Activated CD4-positive, alpha-beta memory T cell treated with anti-CD3 and anti-CD28 coated beads, Interleukin-2, amount 10 ng/mL, durations not matched to agents 7 days and 5 days (primary cell): Measurements from ENCODE around the gene TRAPPC4. TPM values are rescaled to one million over a fixed set of nuclear protein-coding genes. Genes with fewer than 3 reads are reported as not detected.
"Not testable (repeated sequence)": the region's sequence is repeated elsewhere in the genome, so short reads cannot be mapped to it uniquely, and the experiment has no call there.

Source experiments
- CTCF ChIA-PET: fragments of 350-600 bp; sonication (Branson Sonifier 250); formaldehyde crosslinking; loops from one replicate; lab custom pipeline; 2021; ENCODE audit warnings: antibody characterized with exemption, inconsistent platforms; lab: Charles Lee
- POLR2A ChIA-PET: fragments of 350-600 bp; sonication (Branson Sonifier 250); formaldehyde crosslinking; loops from one replicate; lab custom pipeline; 2021; ENCODE audit warnings: antibody characterized with exemption; lab: Charles Lee
- DNase-seq: peaks from one replicate; pipeline ENCODE4 v3.0.0-alpha.2; 2020
- H3K27ac Mint-ChIP-seq: one replicate; pipeline ENCODE4 v1.8.0; 2021; ENCODE audit warnings: mild to moderate bottlenecking, mixed read lengths
- H3K27me3 Mint-ChIP-seq: one replicate; pipeline ENCODE4 v1.8.0; 2021; ENCODE audit warnings: mixed read lengths
- H3K36me3 Mint-ChIP-seq: one replicate; pipeline ENCODE4 v1.8.0; 2021; ENCODE audit warnings: low read depth, mixed read lengths
- H3K4me1 Mint-ChIP-seq: one replicate; pipeline ENCODE4 v1.8.0; 2021; ENCODE audit warnings: mixed read lengths
- H3K4me3 Mint-ChIP-seq: one replicate; pipeline ENCODE4 v1.8.0; 2021; ENCODE audit warnings: mild to moderate bottlenecking, mixed read lengths
- H3K9me3 Mint-ChIP-seq: one replicate; pipeline ENCODE4 v1.8.0; 2021; ENCODE audit warnings: mixed read lengths
- total RNA-seq, 2 experiments: library from RNA; stranded (reverse); gene quantifications; one replicate each; pipeline ENCODE4 v1.2.3, GENCODE V29; 2021

The TRAPPC4 gene
- total RNA-seq, 2 experiments from 2014 or later, result 67.0 to 71.1 TPM

DNA sequence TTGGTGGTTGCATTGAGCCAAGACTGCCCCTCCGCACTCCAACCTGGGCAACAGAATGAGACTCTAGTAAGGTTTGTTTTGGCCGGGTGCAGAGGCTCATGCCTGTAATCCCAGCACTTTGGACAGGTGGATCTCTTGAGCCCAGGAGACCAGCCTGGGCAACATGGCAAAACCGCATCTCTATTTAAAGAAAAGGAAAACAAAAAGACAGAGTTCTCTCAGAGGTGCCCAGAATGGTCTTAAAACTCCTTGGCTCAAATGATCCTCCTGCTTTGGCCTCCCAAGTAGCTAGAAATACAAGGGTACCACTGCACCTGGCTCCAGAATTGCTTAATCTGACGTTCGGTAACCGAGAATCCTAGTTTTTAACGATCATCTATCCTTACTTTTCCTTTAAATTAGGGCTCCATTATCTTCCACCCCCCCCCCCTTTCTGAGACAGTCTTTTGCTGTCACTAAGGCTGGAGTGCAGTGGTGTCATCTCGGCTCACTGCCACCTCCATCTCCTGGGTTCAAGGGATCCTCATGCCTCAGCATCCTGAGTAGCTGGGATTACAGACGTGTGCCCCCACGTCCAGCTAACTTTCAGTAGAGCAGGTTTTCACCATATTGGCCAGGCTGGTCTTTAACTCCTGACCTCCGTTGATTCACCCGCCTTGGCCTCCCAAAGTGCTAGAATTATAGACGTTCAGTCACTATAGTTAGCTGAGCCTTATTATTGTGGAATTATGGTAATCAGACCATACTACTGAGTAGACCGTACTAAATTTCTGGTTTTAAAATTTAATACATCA is 2.2 kb upstream of the TRAPPC4 start:
- POLR2A ChIA-PET, result interaction anchor here (0.9 to 12.8 kb wide), 6 partner anchors 13 to 225 kb away, joined by 3 to 150 read pairs (median 4); partner anchors contain the start of genes CENATAC and SLC37A4
- H3K27me3 Mint-ChIP-seq, result no peaks in the 10 kb centered on the region
- peaks cover 52% of the 10 kb centered on the region for H3K4me1 Mint-ChIP-seq
- peaks cover 77% of the 10 kb centered on the region for H3K36me3 Mint-ChIP-seq
- H3K9me3 Mint-ChIP-seq, result no peaks in the 10 kb centered on the region
- H3K27ac Mint-ChIP-seq, result no peak overlapping the region
- CTCF ChIA-PET, result interaction anchor here (0.9 kb wide), 1 partner anchor 15 kb away, joined by 4 read pairs; no protein-coding TSS in a partner anchor
- H3K4me3 Mint-ChIP-seq, result peak overlapping the region; percentile 90
- DNase-seq, result no peak

GRCh38 chr11:119017377-119017776 is 1.2 kb upstream of the TRAPPC4 start:
- DNase-seq, H3K9me3 Mint-ChIP-seq, H3K27me3 Mint-ChIP-seq: not testable (repeated sequence)
- Mint-ChIP-seq H3K36me3 (peaks cover 79% of the 10 kb centered on the region), H3K4me3 (peak overlapping the region; percentile 90), H3K4me1 (peaks cover 57% of the 10 kb centered on the region), H3K27ac (peak overlapping the region; percentile 100)
- POLR2A ChIA-PET, result interaction anchor here (1.0 to 12.8 kb wide), 7 partner anchors 12 to 226 kb away, joined by 3 to 150 read pairs (median 26); partner anchors contain the start of genes CENATAC, SLC37A4 and VPS11
- CTCF ChIA-PET, result interaction anchor here (0.9 to 3.2 kb wide), 2 partner anchors 14 to 38 kb away, joined by 4 to 21 read pairs; partner anchors contain the start of gene HYOU1

DNA sequence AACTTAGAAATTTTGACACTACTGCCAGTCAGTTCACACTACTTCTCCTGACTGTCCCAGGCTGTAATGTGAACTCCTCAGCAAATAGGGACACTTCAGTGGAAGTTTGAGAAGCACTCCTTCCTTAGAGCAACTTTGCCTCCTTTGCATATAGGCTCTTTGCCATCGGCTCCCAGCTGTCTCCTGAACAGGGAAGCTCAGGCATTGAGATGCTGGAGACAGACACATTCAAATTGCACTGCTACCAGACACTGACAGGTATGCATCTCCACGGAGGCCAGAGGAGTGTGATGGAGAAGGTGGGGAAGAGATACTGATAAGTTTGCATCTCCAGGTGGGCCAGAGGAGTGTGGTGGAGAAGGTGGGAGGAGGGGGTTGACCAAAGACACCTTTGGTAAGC is 1.4 kb downstream of the TRAPPC4 start:
- Mint-ChIP-seq H3K27me3 (no peaks in the 10 kb centered on the region), H3K36me3 (peaks cover 79% of the 10 kb centered on the region), H3K4me1 (peaks cover 64% of the 10 kb centered on the region), H3K9me3 (no peaks in the 10 kb centered on the region), H3K4me3 (peak overlapping the region; percentile 90), H3K27ac (peak overlapping the region; percentile 100)
- POLR2A ChIA-PET, result interaction anchor here (1.6 to 12.8 kb wide), 10 partner anchors 9 to 87 kb away, joined by 4 to 150 read pairs (median 24); partner anchors contain the start of genes C2CD2L, CENATAC, DPAGT1 and HYOU1
- no peak for DNase-seq
- CTCF ChIA-PET, result interaction anchor here (1.3 to 3.2 kb wide), 6 partner anchors 11 to 318 kb away, joined by 3 to 29 read pairs (median 6); partner anchors contain the start of genes CENATAC, HYOU1 and SLC37A4

DNA sequence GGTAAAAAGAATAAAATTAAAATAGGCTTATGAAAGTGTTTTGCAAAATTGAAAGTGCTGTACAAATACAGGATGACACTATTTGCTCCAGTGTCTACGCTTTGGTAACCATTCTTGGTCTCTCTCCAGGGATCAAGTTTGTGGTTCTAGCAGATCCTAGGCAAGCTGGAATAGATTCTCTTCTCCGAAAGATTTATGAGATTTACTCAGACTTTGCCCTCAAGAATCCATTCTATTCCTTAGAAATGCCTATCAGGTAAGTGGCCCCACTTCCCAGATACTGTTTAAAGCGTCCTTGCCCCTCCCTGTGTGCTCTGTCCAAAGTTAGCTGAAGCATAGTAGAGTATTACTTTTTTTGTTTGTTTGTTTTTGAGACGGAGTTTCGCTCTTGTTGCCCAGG is 3.1 kb downstream of the TRAPPC4 start:
- no peaks in the 10 kb centered on the region for H3K27me3 Mint-ChIP-seq
- ChIA-PET POLR2A (interaction anchor here (1.7 kb wide), 1 partner anchor 9 kb away, joined by 7 read pairs; the partner anchor contains the start of gene SLC37A4), CTCF (interaction anchor here (0.5 to 3.1 kb wide), 2 partner anchors 9 to 170 kb away, joined by 3 to 12 read pairs; partner anchors contain the start of gene SLC37A4)
- H3K4me3 Mint-ChIP-seq, result no peak overlapping the region
- H3K27ac Mint-ChIP-seq, result peak overlapping the region; percentile 53
- H3K36me3 Mint-ChIP-seq, result peaks cover 72% of the 10 kb centered on the region
- H3K9me3 Mint-ChIP-seq, result no peaks in the 10 kb centered on the region
- no peak for DNase-seq
- H3K4me1 Mint-ChIP-seq, result peaks cover 56% of the 10 kb centered on the region

GRCh38 chr11:119023741-119024140 is 5.2 kb downstream of the TRAPPC4 start:
- POLR2A ChIA-PET, result interaction anchor here (0.8 to 1.4 kb wide), 3 partner anchors 10 to 234 kb away, joined by 3 to 4 read pairs (median 4); partner anchors contain the start of gene HYOU1
- Mint-ChIP-seq H3K9me3 (no peaks in the 10 kb centered on the region), H3K4me1 (peaks cover 61% of the 10 kb centered on the region), H3K27ac (peak overlapping the region; percentile 47), H3K4me3 (no peak overlapping the region), H3K36me3 (peaks cover 62% of the 10 kb centered on the region), H3K27me3 (no peaks in the 10 kb centered on the region)
- CTCF ChIA-PET, result interaction anchor here (0.8 kb wide), 1 partner anchor 34 kb away, joined by 3 read pairs; no protein-coding TSS in a partner anchor
- no peak for DNase-seq

DNA sequence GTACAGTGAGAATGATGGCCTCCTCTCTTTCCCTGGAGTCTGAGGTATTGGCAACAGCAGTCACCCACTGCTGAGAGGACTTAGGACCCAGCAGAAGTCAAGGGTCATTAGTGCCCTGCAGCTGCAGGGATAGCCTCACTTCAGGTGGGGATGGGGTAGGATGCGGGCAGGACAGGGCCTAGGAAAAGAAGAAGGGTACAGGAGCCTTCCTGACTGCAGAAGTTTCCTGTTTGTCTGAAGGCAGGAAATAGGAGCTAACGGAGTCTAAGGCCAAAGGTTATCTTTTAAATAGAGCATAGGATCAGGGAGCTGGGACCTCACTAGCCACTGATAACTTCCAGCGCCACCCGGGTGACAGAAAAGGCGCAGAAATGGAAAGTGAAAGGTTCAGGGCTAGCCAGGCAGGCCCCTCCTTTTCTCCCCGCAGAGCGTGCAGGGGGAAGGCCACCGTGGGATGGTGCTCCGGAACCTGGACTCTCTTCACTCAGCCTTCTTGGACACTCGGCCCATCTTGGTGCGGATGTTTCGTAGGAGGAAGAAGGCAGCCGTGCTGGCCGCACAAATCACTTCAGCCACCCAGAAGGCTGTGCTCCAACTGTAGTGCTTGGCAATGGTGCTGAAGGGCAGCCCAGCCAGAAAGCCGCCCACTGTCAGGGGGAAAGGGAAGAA is 6.0 kb downstream of the TRAPPC4 start:
- Mint-ChIP-seq H3K4me3 (no peak overlapping the region), H3K27ac (peak overlapping the region; percentile 47), H3K36me3 (peaks cover 62% of the 10 kb centered on the region), H3K9me3 (no peaks in the 10 kb centered on the region), H3K27me3 (no peaks in the 10 kb centered on the region), H3K4me1 (peaks cover 68% of the 10 kb centered on the region)
- ChIA-PET CTCF (interaction anchor here (0.7 to 0.8 kb wide), 2 partner anchors 13 to 35 kb away, joined by 3 read pairs; no protein-coding TSS in a partner anchor), POLR2A (interaction anchor here (0.8 to 1.6 kb wide), 3 partner anchors 11 to 235 kb away, joined by 3 to 9 read pairs (median 4); partner anchors contain the start of gene CENATAC)
- DNase-seq, result no peak

DNA sequence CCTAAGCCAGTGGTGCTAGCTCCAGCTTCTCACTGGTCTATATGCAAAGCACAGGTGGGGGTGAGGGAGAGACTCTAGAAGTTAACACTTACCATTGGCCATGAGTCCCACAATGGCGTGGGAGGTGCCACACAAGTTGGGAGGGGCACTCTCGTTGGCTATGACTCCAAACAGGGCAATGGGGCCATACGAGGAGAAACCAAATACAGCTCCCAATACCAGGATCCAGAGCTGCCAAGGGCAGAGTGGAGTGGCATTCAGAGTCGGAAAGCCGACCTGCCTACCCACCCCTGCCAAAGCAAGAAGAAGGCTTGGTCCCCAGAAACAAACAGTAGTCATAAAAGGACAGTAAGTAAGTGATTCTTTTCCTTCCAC is 6.5 kb downstream of the TRAPPC4 start:
- no peak for DNase-seq
- Mint-ChIP-seq H3K4me3 (no peak overlapping the region), H3K27ac (no peak overlapping the region), H3K27me3 (no peaks in the 10 kb centered on the region), H3K4me1 (peaks cover 67% of the 10 kb centered on the region), H3K36me3 (peaks cover 58% of the 10 kb centered on the region), H3K9me3 (no peaks in the 10 kb centered on the region)
- ChIA-PET CTCF (interaction anchor here (0.7 kb wide), 1 partner anchor 13 kb away, joined by 3 read pairs; no protein-coding TSS in a partner anchor), POLR2A (interaction anchor here (1.6 kb wide), 1 partner anchor 28 kb away, joined by 9 read pairs; the partner anchor contains the start of gene CENATAC)

DNA sequence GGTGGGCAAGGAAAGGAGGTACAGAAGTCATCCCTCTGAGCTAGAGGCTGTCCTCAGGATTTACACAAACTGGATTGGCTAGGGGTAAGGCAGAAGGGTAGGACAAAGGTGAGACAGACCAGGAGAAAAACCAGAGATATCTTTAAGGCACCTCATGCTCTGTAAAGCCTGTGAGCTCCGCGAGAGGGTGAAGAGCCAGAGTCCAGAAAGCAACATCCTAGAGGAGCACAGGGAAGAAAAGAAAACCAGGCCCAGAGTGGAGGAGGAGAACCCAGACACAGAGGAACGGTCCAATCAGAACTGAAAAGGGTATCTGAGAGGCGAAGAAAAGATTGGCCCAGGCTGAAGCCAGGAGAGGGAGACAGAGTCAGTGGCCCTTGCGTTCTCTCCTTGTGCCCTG is 7.0 kb downstream of the TRAPPC4 start:
- no peak overlapping the region for H3K27ac Mint-ChIP-seq
- H3K36me3 Mint-ChIP-seq, result peaks cover 54% of the 10 kb centered on the region
- H3K9me3 Mint-ChIP-seq, result no peaks in the 10 kb centered on the region
- peaks cover 62% of the 10 kb centered on the region for H3K4me1 Mint-ChIP-seq
- DNase-seq, result no peak
- ChIA-PET POLR2A (interaction anchor here (1.6 kb wide), 1 partner anchor 28 kb away, joined by 9 read pairs; the partner anchor contains the start of gene CENATAC), CTCF (no interaction called here)
- no peak overlapping the region for H3K4me3 Mint-ChIP-seq
- no peaks in the 10 kb centered on the region for H3K27me3 Mint-ChIP-seq

DNA sequence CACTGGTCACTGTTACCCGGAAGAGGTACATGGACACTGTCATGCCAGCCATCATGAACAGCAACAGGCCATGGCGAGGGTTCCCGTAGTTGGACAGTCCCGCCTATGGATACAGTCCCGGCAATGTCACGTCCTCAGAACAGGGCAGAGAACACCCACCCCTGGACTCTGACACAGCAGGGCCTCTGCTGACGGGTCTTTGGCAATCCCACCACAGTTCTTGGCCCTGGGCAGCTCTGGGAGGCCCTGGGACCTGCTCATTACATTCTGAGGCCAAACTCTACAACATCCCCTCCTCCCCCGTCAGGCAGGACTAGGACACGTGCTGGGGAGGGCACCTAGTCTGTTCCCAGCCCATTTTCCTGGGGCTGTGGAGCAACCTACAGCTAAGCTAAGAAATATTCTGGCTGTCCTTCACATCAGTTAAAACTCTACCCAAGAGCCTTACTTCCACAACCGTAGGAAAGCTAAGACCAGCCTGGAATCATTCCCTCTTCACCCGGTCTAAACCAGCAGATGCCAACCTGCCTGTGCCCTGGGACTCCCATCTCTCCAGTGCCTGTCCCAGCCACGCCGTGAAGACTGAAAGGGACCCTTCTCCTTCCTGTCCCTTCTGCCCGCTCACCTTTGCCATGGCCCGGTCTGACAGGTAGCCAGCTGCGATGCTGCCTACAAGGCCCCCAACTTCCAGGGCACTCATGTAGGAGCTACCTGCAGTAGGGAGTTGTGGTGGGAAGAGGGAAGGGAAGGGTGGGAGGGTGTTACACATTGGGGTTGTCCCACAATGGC is 7.6 kb downstream of the TRAPPC4 start:
- no peak overlapping the region for H3K4me3 Mint-ChIP-seq
- DNase-seq, result no peak
- ChIA-PET POLR2A (interaction anchor here (1.6 to 5.9 kb wide), 2 partner anchors 8 to 29 kb away, joined by 9 to 115 read pairs; partner anchors contain the start of genes CENATAC, RPS25 and TRAPPC4), CTCF (no interaction called here)
- no peaks in the 10 kb centered on the region for H3K9me3 Mint-ChIP-seq
- peaks cover 59% of the 10 kb centered on the region for H3K4me1 Mint-ChIP-seq
- no peak overlapping the region for H3K27ac Mint-ChIP-seq
- peaks cover 53% of the 10 kb centered on the region for H3K36me3 Mint-ChIP-seq
- no peaks in the 10 kb centered on the region for H3K27me3 Mint-ChIP-seq

- Mint-ChIP-seq H3K4me1 (peaks cover 54% of the 10 kb centered on the region), H3K27ac (no peak overlapping the region), H3K27me3 (no peaks in the 10 kb centered on the region), H3K9me3 (no peaks in the 10 kb centered on the region), H3K4me3 (no peak overlapping the region), H3K36me3 (peaks cover 47% of the 10 kb centered on the region)
- POLR2A ChIA-PET, result interaction anchor here (0.5 to 5.9 kb wide), 2 partner anchors 9 to 183 kb away, joined by 3 to 115 read pairs; partner anchors contain the start of genes RPS25 and TRAPPC4
- CTCF ChIA-PET, result no interaction called here
- no peak for DNase-seq
Observed at GRCh38 chr11:119026970-119027369, 8.4 kb downstream of the TRAPPC4 start.

DNA sequence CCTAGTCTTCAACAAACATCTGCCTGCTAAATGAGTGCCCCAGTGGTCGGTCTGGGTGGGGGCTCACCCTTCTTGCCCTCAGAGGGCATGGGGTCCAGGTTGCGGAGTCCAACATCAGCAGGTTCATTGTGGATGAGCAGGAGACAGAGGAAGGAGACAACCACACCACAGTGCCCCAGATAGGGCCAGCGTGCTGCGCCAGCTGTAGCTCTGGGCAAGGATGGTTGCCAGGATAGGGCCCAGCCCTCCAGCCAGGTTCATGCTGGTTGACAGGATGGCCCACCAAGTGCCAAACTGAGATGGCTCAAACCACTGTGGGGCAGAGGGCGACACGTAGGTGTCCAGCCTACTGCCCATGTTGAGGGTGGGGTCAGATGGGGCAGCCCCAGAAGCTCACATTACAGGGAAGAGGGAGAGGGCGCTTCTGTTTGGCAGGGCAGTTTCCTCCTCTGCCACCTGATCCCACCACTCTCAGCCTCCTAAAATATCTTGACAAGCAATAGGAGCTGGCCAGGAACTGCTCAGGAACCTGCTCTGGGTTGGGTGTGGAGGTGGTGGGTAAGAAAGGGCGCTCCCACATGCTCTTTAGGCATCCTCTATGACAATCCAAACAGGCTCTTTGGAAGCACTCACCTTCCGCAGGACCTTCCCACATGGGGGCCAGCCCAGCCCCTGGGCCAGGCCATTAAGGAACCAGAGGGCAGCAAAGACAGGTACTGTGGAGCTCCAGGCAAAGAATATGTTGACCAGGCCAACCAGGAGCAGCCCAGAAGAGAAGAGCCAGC is 9.2 kb downstream of the TRAPPC4 start:
- peaks cover 50% of the 10 kb centered on the region for H3K4me1 Mint-ChIP-seq
- no peak overlapping the region for H3K27ac Mint-ChIP-seq
- peak overlapping the region; percentile 5 for H3K4me3 Mint-ChIP-seq
- POLR2A ChIA-PET, result interaction anchor here (4.2 to 5.9 kb wide), 2 partner anchors 10 to 40 kb away, joined by 18 to 115 read pairs; partner anchors contain the start of genes RPS25, TRAPPC4 and VPS11
- CTCF ChIA-PET, result no interaction called here
- H3K36me3 Mint-ChIP-seq, result peaks cover 42% of the 10 kb centered on the region
- no peak for DNase-seq
- no peaks in the 10 kb centered on the region for H3K9me3 Mint-ChIP-seq
- no peaks in the 10 kb centered on the region for H3K27me3 Mint-ChIP-seq
